ENCODE data around the gene TYW3.

TYW3 gene

GRCh38 chr1:74690909-74691308, 42.0 kb upstream of the TYW3 start:
- ChIA-PET POLR2A (no interaction called here), CTCF (interaction anchor here (0.6 to 4.6 kb wide), 18 partner anchors 10 to 851 kb away, joined by 3 to 62 read pairs (median 6); partner anchors contain the start of genes CRYZ, ERICH3 and TYW3)
- no peak for TF ChIP-seq CTCF (IDR thresholded peaks at IDR 0.05; ENCODE audit: control extremely low read depth, extremely low read depth, low read depth, missing control alignments)
- DNase-seq (ENCODE audit: extremely low spot score), result no peak

GRCh38 chr1:74693473-74693872, 39.5 kb upstream of the TYW3 start:
- POLR2A ChIA-PET, result no interaction called here
- no peak for DNase-seq (ENCODE audit: extremely low spot score)
- CTCF ChIA-PET, result no interaction called here
- TF ChIP-seq CTCF (IDR thresholded peaks at IDR 0.05; ENCODE audit: control extremely low read depth, extremely low read depth, low read depth, missing control alignments), result no peak

- CTCF ChIA-PET, result interaction anchor here (1.2 to 6.9 kb wide), 3 partner anchors 7 to 42 kb away, joined by 3 to 62 read pairs (median 4); no protein-coding TSS in a partner anchor
- TF ChIP-seq CTCF (IDR thresholded peaks at IDR 0.05; ENCODE audit: control extremely low read depth, extremely low read depth, low read depth, missing control alignments), result no peak
- DNase-seq (ENCODE audit: extremely low spot score), result no peak
- POLR2A ChIA-PET, result no interaction called here
Measured at GRCh38 chr1:74697832-74698231, 35.1 kb upstream of the TYW3 start.

- ChIA-PET CTCF (interaction anchor here (0.8 to 6.9 kb wide), 4 partner anchors 9 to 59 kb away, joined by 3 to 62 read pairs (median 4); partner anchors contain the start of genes CRYZ and TYW3), POLR2A (no interaction called here)
- no peak for DNase-seq (ENCODE audit: extremely low spot score)
- TF ChIP-seq CTCF (IDR thresholded peaks at IDR 0.05; ENCODE audit: control extremely low read depth, extremely low read depth, low read depth, missing control alignments), result no peak
Measured at GRCh38 chr1:74699331-74699730, 33.6 kb upstream of the TYW3 start.

GRCh38 chr1:74703386-74704182, 29.4 kb upstream of the TYW3 start:
- ChIA-PET CTCF (interaction anchor here (0.6 to 6.9 kb wide), 6 partner anchors 11 to 529 kb away, joined by 3 to 62 read pairs (median 5); partner anchors contain the start of genes CRYZ and TYW3), POLR2A (no interaction called here)
- DNase-seq (ENCODE audit: extremely low spot score), result no peak
- TF ChIP-seq CTCF (IDR thresholded peaks at IDR 0.05; ENCODE audit: control extremely low read depth, extremely low read depth, low read depth, missing control alignments), result no peak

GRCh38 chr1:74712881-74713280, 20.1 kb upstream of the TYW3 start:
- POLR2A ChIA-PET, result no interaction called here
- CTCF ChIA-PET, result interaction anchor here (1.1 to 5.3 kb wide), 4 partner anchors 10 to 244 kb away, joined by 3 to 33 read pairs (median 10); partner anchors contain the start of genes CRYZ and TYW3
- DNase-seq (ENCODE audit: extremely low spot score), result no peak
- no peak for TF ChIP-seq CTCF (IDR thresholded peaks at IDR 0.05; ENCODE audit: control extremely low read depth, extremely low read depth, low read depth, missing control alignments)

All from GM10248 (cell line).